ENCODE results near the gene ABCG4. TPM values are rescaled to one million over a fixed set of nuclear protein-coding genes. Genes with fewer than 3 reads are reported as not detected.
A peak's percentile ranks its signal among the peaks of the same experiment; 100 is the strongest.
"Not testable (repeated sequence)": the region's sequence is repeated elsewhere in the genome, so short reads cannot be mapped to it uniquely, and the experiment has no call there.

Gene ABCG4
- total and polyA plus RNA-seq, 5 donors from 2014 or later: not detected

GRCh38 chr11:119195680-119196079 is 46.8 kb downstream of the ABCG4 start:
- peaks cover 11% of the 10 kb centered on the region for H3K27me3 Mint-ChIP-seq
- Histone ChIP-seq H3K9me3 (ENCODE audit: control insufficient read depth in 2 of 2, low read length in 2 of 2) (no peaks in the 10 kb centered on the region), H3K4me3 (ENCODE audit: low read depth, low read length) (no peak overlapping the region), H3K4me1 (ENCODE audit: control insufficient read depth, insufficient read depth, low read length, poor library complexity, severe bottlenecking) (no peaks in the 10 kb centered on the region), H3K27me3 (ENCODE audit: control insufficient read depth, insufficient read depth, low read length) (no peaks in the 10 kb centered on the region), H3K27ac (ENCODE audit: insufficient read depth, low read length, poor library complexity, severe bottlenecking) (no peak overlapping the region), H3K36me3 (ENCODE audit: control insufficient read depth, insufficient read depth, low read length) (no peaks in the 10 kb centered on the region)
- no peaks in the 10 kb centered on the region for H3K9me3 Mint-ChIP-seq
- no peaks in the 10 kb centered on the region for H3K36me3 Mint-ChIP-seq
- peaks cover 4 to 7% (median 5%) of the 10 kb centered on the region in 4 donors for H3K4me1 Mint-ChIP-seq
- DNase-seq (no peak), ATAC-seq (ENCODE audit: low read depth in 2 of 2) (no peak)
- no peak overlapping the region for H3K4me3 Mint-ChIP-seq
- H3K27ac Mint-ChIP-seq: no peak overlapping the region

GRCh38 chr11:119196833-119197483 is 48.1 kb downstream of the ABCG4 start:
- H3K36me3 Mint-ChIP-seq: no peaks in the 10 kb centered on the region
- H3K9me3 Mint-ChIP-seq: no peaks in the 10 kb centered on the region
- Histone ChIP-seq H3K36me3 (ENCODE audit: control insufficient read depth, insufficient read depth, low read length) (no peaks in the 10 kb centered on the region), H3K27me3 (ENCODE audit: control insufficient read depth, insufficient read depth, low read length) (no peaks in the 10 kb centered on the region), H3K27ac (ENCODE audit: insufficient read depth, low read length, poor library complexity, severe bottlenecking) (no peak overlapping the region), H3K9me3 (ENCODE audit: control insufficient read depth in 2 of 2, low read length in 2 of 2) (no peaks in the 10 kb centered on the region), H3K4me1 (ENCODE audit: control insufficient read depth, insufficient read depth, low read length, poor library complexity, severe bottlenecking) (no peaks in the 10 kb centered on the region), H3K4me3 (ENCODE audit: low read depth, low read length) (no peak overlapping the region)
- H3K27me3 Mint-ChIP-seq: peaks cover 11% of the 10 kb centered on the region
- peak; percentile 90 for ATAC-seq (ENCODE audit: low read depth in 2 of 2)
- no peak overlapping the region for H3K27ac Mint-ChIP-seq
- H3K4me3 Mint-ChIP-seq: no peak overlapping the region
- peak; percentile 51 to 87 (median 79) for DNase-seq
- peaks cover 4 to 7% (median 5%) of the 10 kb centered on the region in 4 donors for H3K4me1 Mint-ChIP-seq

- no peaks in the 10 kb centered on the region for H3K36me3 ChIP-seq (ENCODE audit: control insufficient read depth, insufficient read depth, low read length)
- peaks cover 10% of the 10 kb centered on the region for H3K27me3 Mint-ChIP-seq
- no peaks in the 10 kb centered on the region for H3K36me3 Mint-ChIP-seq
- H3K4me1 Mint-ChIP-seq: peaks cover 4 to 7% (median 5%) of the 10 kb centered on the region in 4 donors
- no peaks in the 10 kb centered on the region for H3K9me3 Mint-ChIP-seq
- no peak overlapping the region for H3K27ac Mint-ChIP-seq
- no peak overlapping the region for H3K4me3 Mint-ChIP-seq
- H3K9me3 ChIP-seq (ENCODE audit: control insufficient read depth in 2 of 2, low read length in 2 of 2): no peaks in the 10 kb centered on the region
- no peak overlapping the region for H3K27ac ChIP-seq (ENCODE audit: insufficient read depth, low read length, poor library complexity, severe bottlenecking)
- DNase-seq (no peak), ATAC-seq (ENCODE audit: low read depth in 2 of 2) (no peak)
- H3K27me3 ChIP-seq (ENCODE audit: control insufficient read depth, insufficient read depth, low read length): no peaks in the 10 kb centered on the region
- H3K4me1 ChIP-seq (ENCODE audit: control insufficient read depth, insufficient read depth, low read length, poor library complexity, severe bottlenecking): no peaks in the 10 kb centered on the region
- H3K4me3 ChIP-seq (ENCODE audit: low read depth, low read length): no peak overlapping the region
Measured at GRCh38 chr11:119198925-119199324, 50.1 kb downstream of the ABCG4 start.

- not testable (repeated sequence) for H3K27me3 ChIP-seq (ENCODE audit: control insufficient read depth, insufficient read depth, low read length); ATAC-seq (ENCODE audit: low read depth in 2 of 2); H3K36me3 Mint-ChIP-seq; H3K9me3 Mint-ChIP-seq; H3K27ac Mint-ChIP-seq; H3K4me3 ChIP-seq (ENCODE audit: low read depth, low read length); DNase-seq; H3K9me3 ChIP-seq (ENCODE audit: control insufficient read depth in 2 of 2, low read length in 2 of 2); H3K36me3 ChIP-seq (ENCODE audit: control insufficient read depth, insufficient read depth, low read length); H3K4me1 ChIP-seq (ENCODE audit: control insufficient read depth, insufficient read depth, low read length, poor library complexity, severe bottlenecking); H3K27ac ChIP-seq (ENCODE audit: insufficient read depth, low read length, poor library complexity, severe bottlenecking); H3K27me3 Mint-ChIP-seq
- H3K4me3 Mint-ChIP-seq: peak overlapping the region in 1 of 4 donors; percentile 46
- peaks cover 7 to 11% (median 8%) of the 10 kb centered on the region in 4 donors for H3K4me1 Mint-ChIP-seq
Measured at GRCh38 chr11:119201236-119201635, 52.4 kb downstream of the ABCG4 start.

- no peaks in the 10 kb centered on the region for H3K36me3 Mint-ChIP-seq
- H3K36me3 ChIP-seq (ENCODE audit: control insufficient read depth, insufficient read depth, low read length): no peaks in the 10 kb centered on the region
- DNase-seq (no peak), ATAC-seq (ENCODE audit: low read depth in 2 of 2) (no peak)
- H3K4me3 ChIP-seq (ENCODE audit: low read depth, low read length): no peak overlapping the region
- H3K4me1 Mint-ChIP-seq: peaks cover 4 to 16% (median 10%) of the 10 kb centered on the region in 4 donors
- H3K4me1 ChIP-seq (ENCODE audit: control insufficient read depth, insufficient read depth, low read length, poor library complexity, severe bottlenecking): peaks cover 15% of the 10 kb centered on the region
- H3K27me3 Mint-ChIP-seq: no peaks in the 10 kb centered on the region
- H3K9me3 Mint-ChIP-seq: no peaks in the 10 kb centered on the region
- no peaks in the 10 kb centered on the region for H3K27me3 ChIP-seq (ENCODE audit: control insufficient read depth, insufficient read depth, low read length)
- no peak overlapping the region for H3K27ac ChIP-seq (ENCODE audit: insufficient read depth, low read length, poor library complexity, severe bottlenecking)
- no peaks in the 10 kb centered on the region for H3K9me3 ChIP-seq (ENCODE audit: control insufficient read depth in 2 of 2, low read length in 2 of 2)
- H3K4me3 Mint-ChIP-seq: no peak overlapping the region
- H3K27ac Mint-ChIP-seq: no peak overlapping the region
Measured at GRCh38 chr11:119202554-119202953, 53.7 kb downstream of the ABCG4 start.

- ATAC-seq (ENCODE audit: low read depth in 2 of 2) (no peak), DNase-seq (no peak)
- Mint-ChIP-seq H3K27ac (no peak overlapping the region), H3K9me3 (no peaks in the 10 kb centered on the region), H3K4me1 (peaks cover 4 to 31% (median 22%) of the 10 kb centered on the region in 4 donors), H3K27me3 (no peaks in the 10 kb centered on the region), H3K36me3 (no peaks in the 10 kb centered on the region), H3K4me3 (peak overlapping the region in 1 of 4 donors; percentile 74)
- no peaks in the 10 kb centered on the region for H3K36me3 ChIP-seq (ENCODE audit: control insufficient read depth, insufficient read depth, low read length)
- H3K27ac ChIP-seq (ENCODE audit: insufficient read depth, low read length, poor library complexity, severe bottlenecking): no peak overlapping the region
- no peaks in the 10 kb centered on the region for H3K27me3 ChIP-seq (ENCODE audit: control insufficient read depth, insufficient read depth, low read length)
- H3K4me3 ChIP-seq (ENCODE audit: low read depth, low read length): no peak overlapping the region
- no peaks in the 10 kb centered on the region for H3K9me3 ChIP-seq (ENCODE audit: control insufficient read depth in 2 of 2, low read length in 2 of 2)
- H3K4me1 ChIP-seq (ENCODE audit: control insufficient read depth, insufficient read depth, low read length, poor library complexity, severe bottlenecking): peaks cover 22% of the 10 kb centered on the region
Measured at GRCh38 chr11:119204066-119204465, 55.2 kb downstream of the ABCG4 start.

GRCh38 chr11:119205080-119205479 is 56.2 kb downstream of the ABCG4 start:
- peak overlapping the region in 2 of 3 donors; percentile 61 to 79 for H3K27ac Mint-ChIP-seq
- Histone ChIP-seq H3K4me1 (ENCODE audit: control insufficient read depth, insufficient read depth, low read length, poor library complexity, severe bottlenecking) (peaks cover 24% of the 10 kb centered on the region), H3K9me3 (ENCODE audit: control insufficient read depth in 2 of 2, low read length in 2 of 2) (no peaks in the 10 kb centered on the region), H3K4me3 (ENCODE audit: low read depth, low read length) (no peak overlapping the region), H3K27ac (ENCODE audit: insufficient read depth, low read length, poor library complexity, severe bottlenecking) (no peak overlapping the region), H3K27me3 (ENCODE audit: control insufficient read depth, insufficient read depth, low read length) (no peaks in the 10 kb centered on the region), H3K36me3 (ENCODE audit: control insufficient read depth, insufficient read depth, low read length) (no peaks in the 10 kb centered on the region)
- ATAC-seq (ENCODE audit: low read depth in 2 of 2) (no peak), DNase-seq (no peak)
- peaks cover 4 to 40% (median 28%) of the 10 kb centered on the region in 4 donors for H3K4me1 Mint-ChIP-seq
- no peaks in the 10 kb centered on the region for H3K36me3 Mint-ChIP-seq
- no peaks in the 10 kb centered on the region for H3K27me3 Mint-ChIP-seq
- H3K4me3 Mint-ChIP-seq: peak overlapping the region; percentile 51 to 87 (median 70)
- no peaks in the 10 kb centered on the region for H3K9me3 Mint-ChIP-seq
